CD4-positive, alpha-beta T cell (primary cell): ENCODE results near the gene WDTC1. TPM values are rescaled to one million over a fixed set of nuclear protein-coding genes. Genes with fewer than 3 reads are reported as not detected.

Experiments
- ATAC-seq: fragments of 200-7000 bp; cut with Tn5 transposase; one replicate; pipeline ENCODE4 v1.10.0; 2022; ENCODE audit warnings: mild to moderate bottlenecking; ENCODE audit not compliant: poor library complexity
- CTCF ChIA-PET: fragments of 350-600 bp; sonication (Branson Sonifier 250); formaldehyde crosslinking; loops from one replicate; lab custom pipeline; 2021; ENCODE audit warnings: antibody characterized with exemption, inconsistent platforms; lab: Charles Lee
- POLR2A ChIA-PET: fragments of 350-600 bp; sonication (Branson Sonifier 250); formaldehyde crosslinking; loops from one replicate; lab custom pipeline; 2021; ENCODE audit warnings: antibody characterized with exemption, inconsistent platforms; lab: Charles Lee
- DNase-seq, 14 experiments: peaks; one replicate each; pipeline ENCODE4 v3.0.0-alpha.2; 2013 to 2020; ENCODE audit warnings: mixed read lengths in 2 of 14
- H3K27ac ChIP-seq, 2 donors: one replicate each; pipeline versions ENCODE4 v1.5.1 to v1.7.0; 2013; ENCODE audit warnings: low read length in 2 of 2, low read depth in 1 of 2, mild to moderate bottlenecking in 1 of 2
- H3K27me3 ChIP-seq, 2 experiments: 1 replicate in 1 of 2; 2 replicates in 1 of 2; pipeline versions ENCODE4 v1.6.1 to v1.7.0; 2013; ENCODE audit warnings: low read length in 2 of 2, control low read depth in 1 of 2, mild to moderate bottlenecking in 1 of 2, moderate library complexity in 1 of 2; ENCODE audit not compliant: insufficient read depth in 2 of 2, control insufficient read depth in 1 of 2
- H3K36me3 ChIP-seq: one replicate; pipeline ENCODE4 v1.6.1; 2013; ENCODE audit warnings: low read length, control low read depth; ENCODE audit not compliant: insufficient read depth
- H3K4me1 ChIP-seq: one replicate; pipeline ENCODE4 v1.6.1; 2013; ENCODE audit warnings: low read length, control low read depth; ENCODE audit not compliant: insufficient read depth
- H3K4me3 ChIP-seq: one replicate; pipeline ENCODE4 v1.5.1; 2013; ENCODE audit warnings: mild to moderate bottlenecking, low read length, moderate library complexity
- H3K9me3 ChIP-seq, 2 experiments: 1 replicate in 1 of 2; 2 replicates in 1 of 2; pipeline versions ENCODE4 v1.6.1 to v1.7.0; 2013; ENCODE audit warnings: low read length in 2 of 2, mild to moderate bottlenecking in 2 of 2, control low read depth in 1 of 2, moderate library complexity in 1 of 2; ENCODE audit not compliant: control insufficient read depth in 1 of 2, insufficient read depth in 1 of 2
- H3K27ac Mint-ChIP-seq: one replicate; pipeline ENCODE4 v1.8.0; 2020; ENCODE audit warnings: mixed read lengths
- H3K27me3 Mint-ChIP-seq: one replicate; pipeline ENCODE4 v1.8.0; 2021; ENCODE audit warnings: mixed read lengths
- H3K36me3 Mint-ChIP-seq: one replicate; pipeline ENCODE4 v1.8.0; 2021; ENCODE audit warnings: low read depth, mixed read lengths
- H3K4me1 Mint-ChIP-seq: one replicate; pipeline ENCODE4 v1.8.0; 2021; ENCODE audit warnings: low read depth, mixed read lengths
- H3K4me3 Mint-ChIP-seq: one replicate; pipeline ENCODE4 v1.8.0; 2020; ENCODE audit warnings: mild to moderate bottlenecking, mixed read lengths
- H3K9me3 Mint-ChIP-seq: one replicate; pipeline ENCODE4 v1.8.0; 2020; ENCODE audit warnings: mixed read lengths
- CTCF ChIP-seq: fragments of 200-600 bp; IDR thresholded peaks from one replicate; pipeline ENCODE4 v1.8.0; 2022; ENCODE audit warnings: antibody characterized with exemption, mild to moderate bottlenecking
- intact Hi-C, 2 experiments: fragments of 100-400 bp; cut with DNase I in 1 of 2; cut with micrococcal nuclease in 1 of 2; formaldehyde crosslinking; loops; one replicate each; pipeline versions ENCODE4 v1.15.1 to v1.9.0; 2023 to 2025; cut with DNase I, micrococcal nuclease
- total RNA-seq, 174 experiments: library from RNA in 2 of 174; stranded (reverse) in 2 of 174; gene quantifications; one replicate each; pipeline ENCODE4 v1.2.3 and lab custom pipeline; 2021 to 2026

The WDTC1 gene
- total RNA-seq, 2 experiments from 2014 or later = 17.7 to 18.6 TPM

- H3K36me3 ChIP-seq = peaks cover 74% of the 10 kb centered on the region
- ATAC-seq = no peak
Observed at GRCh38 chr1:27327964-27328363, 93.5 kb downstream of the WDTC1 start.

GRCh38 chr1:27330786-27331185 is 96.4 kb downstream of the WDTC1 start:
- no peaks in the 10 kb centered on the region for H3K9me3 Mint-ChIP-seq
- H3K4me3 ChIP-seq = no peak overlapping the region
- no peak overlapping the region for H3K27ac ChIP-seq
- H3K4me1 ChIP-seq = peaks cover 48% of the 10 kb centered on the region
- peaks cover 44% of the 10 kb centered on the region for H3K4me1 Mint-ChIP-seq
- H3K27ac Mint-ChIP-seq = no peak overlapping the region
- CTCF ChIA-PET = no interaction called here
- H3K27me3 Mint-ChIP-seq = no peaks in the 10 kb centered on the region
- H3K9me3 ChIP-seq = no peaks in the 10 kb centered on the region
- no peak for ATAC-seq
- peaks cover 85% of the 10 kb centered on the region for H3K36me3 ChIP-seq
- no peak overlapping the region for H3K4me3 Mint-ChIP-seq
- H3K36me3 Mint-ChIP-seq = peaks cover 78% of the 10 kb centered on the region
- DNase-seq = no peak
- POLR2A ChIA-PET = no interaction called here
- intact Hi-C loops = no loop called here
- no peaks in the 10 kb centered on the region for H3K27me3 ChIP-seq
- TF ChIP-seq CTCF = no peak

More at GRCh38 chr1:27327964-27328363, 93.5 kb downstream of the WDTC1 start:
- ChIA-PET POLR2A (interaction anchor here (2.0 kb wide), 1 partner anchor 14 kb away, joined by 6 read pairs; the partner anchor contains the start of gene SYTL1), CTCF (interaction anchor here (1.3 kb wide), 1 partner anchor 29 kb away, joined by 5 read pairs; no protein-coding TSS in a partner anchor)
- Mint-ChIP-seq H3K27ac (peak overlapping the region; percentile 37), H3K36me3 (peaks cover 76% of the 10 kb centered on the region), H3K4me3 (no peak overlapping the region), H3K9me3 (no peaks in the 10 kb centered on the region), H3K4me1 (peaks cover 65% of the 10 kb centered on the region), H3K27me3 (no peaks in the 10 kb centered on the region)
- intact Hi-C loops = loop anchor here in 1 of 2 experiments (10.0 kb wide), 1 partner anchor 397 kb away; the partner anchor contains the start of gene FAM76A
- Histone ChIP-seq H3K4me1 (peaks cover 71% of the 10 kb centered on the region), H3K4me3 (no peak overlapping the region), H3K9me3 (no peaks in the 10 kb centered on the region), H3K27me3 (no peaks in the 10 kb centered on the region), H3K27ac (no peak overlapping the region)
- no peak for DNase-seq
- TF ChIP-seq CTCF = no peak

GRCh38 chr1:27331426-27331825 is 97.0 kb downstream of the WDTC1 start:
- H3K27me3 Mint-ChIP-seq = no peaks in the 10 kb centered on the region

More at GRCh38 chr1:27331426-27331825, 97.0 kb downstream of the WDTC1 start:
- no peak overlapping the region for H3K27ac ChIP-seq
- peaks cover 85% of the 10 kb centered on the region for H3K36me3 ChIP-seq
- H3K27me3 ChIP-seq = no peaks in the 10 kb centered on the region
- H3K4me3 Mint-ChIP-seq = no peak overlapping the region
- intact Hi-C loops = no loop called here
- H3K36me3 Mint-ChIP-seq = peaks cover 78% of the 10 kb centered on the region
- H3K4me1 ChIP-seq = peaks cover 45% of the 10 kb centered on the region
- H3K4me3 ChIP-seq = no peak overlapping the region
- no peak for DNase-seq
- no peak for TF ChIP-seq CTCF
- ChIA-PET POLR2A (no interaction called here), CTCF (interaction anchor here (2.2 kb wide), 1 partner anchor 64 kb away, joined by 23 read pairs; no protein-coding TSS in a partner anchor)
- no peak overlapping the region for H3K27ac Mint-ChIP-seq
- ATAC-seq = no peak
- no peaks in the 10 kb centered on the region for H3K9me3 ChIP-seq
- no peaks in the 10 kb centered on the region for H3K9me3 Mint-ChIP-seq
- H3K4me1 Mint-ChIP-seq = peaks cover 38% of the 10 kb centered on the region
